ENCODE results near the gene ATF7IP2. TPM values are rescaled to one million over a fixed set of nuclear protein-coding genes. Genes with fewer than 3 reads are reported as not detected.

Gene ATF7IP2
- total RNA-seq, 1 experiment from 2014 or later = 22.8 TPM

DNA sequence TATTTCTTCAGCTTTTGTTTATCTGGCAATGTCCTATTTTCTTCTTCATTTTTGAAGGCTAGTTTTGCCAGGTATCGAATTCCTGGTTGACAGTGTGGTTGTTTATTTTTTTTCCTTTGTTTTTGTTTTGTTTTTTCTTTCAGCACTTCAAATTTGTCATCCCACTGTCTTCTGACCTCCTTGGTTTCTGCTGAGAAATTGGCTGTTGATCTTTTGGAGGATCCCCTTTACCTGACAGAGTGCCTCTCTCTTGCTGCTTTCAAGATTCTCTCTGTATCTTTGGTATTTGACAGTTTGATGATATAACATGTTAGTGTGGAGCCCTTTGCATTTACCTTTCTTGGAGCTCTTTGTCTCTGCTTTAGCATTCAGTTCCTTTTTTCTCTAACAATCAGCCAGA lies 9.6 kb upstream of the ATF7IP2 start:
- TF ChIP-seq ZNF317 (CRISPR knock-in tag; IDR thresholded peaks at IDR 0.05; ENCODE audit: borderline replicate concordance, low read depth) (0 out of 2 replicates have a peak, but pooled peaks have one; percentile 42), JUN (CRISPR knock-in tag; IDR thresholded peaks at IDR 0.05) (no peak)
- POLR2A ChIA-PET = no interaction called here
- Mint-ChIP-seq H3K27me3 (ENCODE audit: low read depth) (no peaks in the 10 kb centered on the region), H3K9me3 (peaks cover 10% of the 10 kb centered on the region), H3K4me1 (no peaks in the 10 kb centered on the region), H3K4me3 (no peak overlapping the region), H3K36me3 (no peaks in the 10 kb centered on the region), H3K27ac (0 out of 2 replicates have a peak overlapping the region, but pooled peaks have one; percentile 1)
- CTCF ChIA-PET = no interaction called here
- no peak for DNase-seq (ENCODE audit: low spot score)
- no peak for ATAC-seq

DNA sequence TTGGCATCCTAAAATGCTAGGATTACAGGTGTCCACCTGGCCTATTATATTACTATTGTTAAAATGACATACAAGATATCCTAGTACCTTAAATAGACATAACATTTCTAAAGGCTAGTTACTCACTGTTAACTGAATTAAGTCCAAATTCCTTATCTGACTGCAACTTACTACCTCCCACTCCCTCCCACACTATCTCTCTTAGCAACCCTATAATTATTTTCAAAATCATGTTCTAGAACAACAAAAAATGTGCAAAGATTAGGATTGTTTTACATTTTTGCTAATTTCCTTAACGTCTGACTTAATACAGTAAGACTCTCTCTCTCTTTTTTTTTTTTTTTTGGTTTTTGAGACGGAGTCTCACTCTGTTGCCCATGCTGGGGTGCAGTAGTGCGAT lies 2.2 kb upstream of the ATF7IP2 start:
- DNase-seq (ENCODE audit: low spot score) (no peak), ATAC-seq (no peak)
- Mint-ChIP-seq H3K4me1 (peaks cover 22% of the 10 kb centered on the region), H3K27me3 (ENCODE audit: low read depth) (no peaks in the 10 kb centered on the region), H3K4me3 (no peak overlapping the region), H3K27ac (no peak overlapping the region), H3K36me3 (peaks cover 10% of the 10 kb centered on the region), H3K9me3 (no peaks in the 10 kb centered on the region)
- CTCF ChIA-PET = interaction anchor here (0.6 kb wide), 1 partner anchor 127 kb away, joined by 3 read pairs; no protein-coding TSS in a partner anchor
- TF ChIP-seq NR2C2 (CRISPR knock-in tag; IDR thresholded peaks at IDR 0.05) (no peak), SOX15 (CRISPR knock-in tag; IDR thresholded peaks at IDR 0.05) (no peak), NR1H2 (CRISPR knock-in tag; IDR thresholded peaks at IDR 0.05) (no peak), MYBL2 (CRISPR knock-in tag; IDR thresholded peaks at IDR 0.05) (no peak), FOXK1 (CRISPR knock-in tag; IDR thresholded peaks at IDR 0.05) (no peak), GABPB1 (CRISPR knock-in tag; IDR thresholded peaks at IDR 0.05) (no peak), ZNF317 (CRISPR knock-in tag; IDR thresholded peaks at IDR 0.05; ENCODE audit: borderline replicate concordance, low read depth) (no peak), KAT7 (CRISPR knock-in tag; IDR thresholded peaks at IDR 0.05; ENCODE audit: borderline replicate concordance) (no peak), JAZF1 (CRISPR knock-in tag; IDR thresholded peaks at IDR 0.05) (no peak)
- TF ChIP-seq, protein P1, sequence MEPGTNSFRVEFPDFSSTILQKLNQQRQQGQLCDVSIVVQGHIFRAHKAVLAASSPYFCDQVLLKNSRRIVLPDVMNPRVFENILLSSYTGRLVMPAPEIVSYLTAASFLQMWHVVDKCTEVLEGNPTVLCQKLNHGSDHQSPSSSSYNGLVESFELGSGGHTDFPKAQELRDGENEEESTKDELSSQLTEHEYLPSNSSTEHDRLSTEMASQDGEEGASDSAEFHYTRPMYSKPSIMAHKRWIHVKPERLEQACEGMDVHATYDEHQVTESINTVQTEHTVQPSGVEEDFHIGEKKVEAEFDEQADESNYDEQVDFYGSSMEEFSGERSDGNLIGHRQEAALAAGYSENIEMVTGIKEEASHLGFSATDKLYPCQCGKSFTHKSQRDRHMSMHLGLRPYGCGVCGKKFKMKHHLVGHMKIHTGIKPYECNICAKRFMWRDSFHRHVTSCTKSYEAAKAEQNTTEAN (CRISPR knock-in tag; IDR thresholded peaks at IDR 0.05) = no peak
- TF ChIP-seq, protein P2, sequence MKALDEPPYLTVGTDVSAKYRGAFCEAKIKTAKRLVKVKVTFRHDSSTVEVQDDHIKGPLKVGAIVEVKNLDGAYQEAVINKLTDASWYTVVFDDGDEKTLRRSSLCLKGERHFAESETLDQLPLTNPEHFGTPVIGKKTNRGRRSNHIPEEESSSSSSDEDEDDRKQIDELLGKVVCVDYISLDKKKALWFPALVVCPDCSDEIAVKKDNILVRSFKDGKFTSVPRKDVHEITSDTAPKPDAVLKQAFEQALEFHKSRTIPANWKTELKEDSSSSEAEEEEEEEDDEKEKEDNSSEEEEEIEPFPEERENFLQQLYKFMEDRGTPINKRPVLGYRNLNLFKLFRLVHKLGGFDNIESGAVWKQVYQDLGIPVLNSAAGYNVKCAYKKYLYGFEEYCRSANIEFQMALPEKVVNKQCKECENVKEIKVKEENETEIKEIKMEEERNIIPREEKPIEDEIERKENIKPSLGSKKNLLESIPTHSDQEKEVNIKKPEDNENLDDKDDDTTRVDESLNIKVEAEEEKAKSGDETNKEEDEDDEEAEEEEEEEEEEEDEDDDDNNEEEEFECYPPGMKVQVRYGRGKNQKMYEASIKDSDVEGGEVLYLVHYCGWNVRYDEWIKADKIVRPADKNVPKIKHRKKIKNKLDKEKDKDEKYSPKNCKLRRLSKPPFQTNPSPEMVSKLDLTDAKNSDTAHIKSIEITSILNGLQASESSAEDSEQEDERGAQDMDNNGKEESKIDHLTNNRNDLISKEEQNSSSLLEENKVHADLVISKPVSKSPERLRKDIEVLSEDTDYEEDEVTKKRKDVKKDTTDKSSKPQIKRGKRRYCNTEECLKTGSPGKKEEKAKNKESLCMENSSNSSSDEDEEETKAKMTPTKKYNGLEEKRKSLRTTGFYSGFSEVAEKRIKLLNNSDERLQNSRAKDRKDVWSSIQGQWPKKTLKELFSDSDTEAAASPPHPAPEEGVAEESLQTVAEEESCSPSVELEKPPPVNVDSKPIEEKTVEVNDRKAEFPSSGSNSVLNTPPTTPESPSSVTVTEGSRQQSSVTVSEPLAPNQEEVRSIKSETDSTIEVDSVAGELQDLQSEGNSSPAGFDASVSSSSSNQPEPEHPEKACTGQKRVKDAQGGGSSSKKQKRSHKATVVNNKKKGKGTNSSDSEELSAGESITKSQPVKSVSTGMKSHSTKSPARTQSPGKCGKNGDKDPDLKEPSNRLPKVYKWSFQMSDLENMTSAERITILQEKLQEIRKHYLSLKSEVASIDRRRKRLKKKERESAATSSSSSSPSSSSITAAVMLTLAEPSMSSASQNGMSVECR (CRISPR knock-in tag; IDR thresholded peaks at IDR 0.05; ENCODE audit: borderline replicate concordance) = no peak
- TF ChIP-seq, protein P3, sequence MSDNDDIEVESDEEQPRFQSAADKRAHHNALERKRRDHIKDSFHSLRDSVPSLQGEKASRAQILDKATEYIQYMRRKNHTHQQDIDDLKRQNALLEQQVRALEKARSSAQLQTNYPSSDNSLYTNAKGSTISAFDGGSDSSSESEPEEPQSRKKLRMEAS (CRISPR knock-in tag; IDR thresholded peaks at IDR 0.05) = no peak
- TF ChIP-seq, protein P4, sequence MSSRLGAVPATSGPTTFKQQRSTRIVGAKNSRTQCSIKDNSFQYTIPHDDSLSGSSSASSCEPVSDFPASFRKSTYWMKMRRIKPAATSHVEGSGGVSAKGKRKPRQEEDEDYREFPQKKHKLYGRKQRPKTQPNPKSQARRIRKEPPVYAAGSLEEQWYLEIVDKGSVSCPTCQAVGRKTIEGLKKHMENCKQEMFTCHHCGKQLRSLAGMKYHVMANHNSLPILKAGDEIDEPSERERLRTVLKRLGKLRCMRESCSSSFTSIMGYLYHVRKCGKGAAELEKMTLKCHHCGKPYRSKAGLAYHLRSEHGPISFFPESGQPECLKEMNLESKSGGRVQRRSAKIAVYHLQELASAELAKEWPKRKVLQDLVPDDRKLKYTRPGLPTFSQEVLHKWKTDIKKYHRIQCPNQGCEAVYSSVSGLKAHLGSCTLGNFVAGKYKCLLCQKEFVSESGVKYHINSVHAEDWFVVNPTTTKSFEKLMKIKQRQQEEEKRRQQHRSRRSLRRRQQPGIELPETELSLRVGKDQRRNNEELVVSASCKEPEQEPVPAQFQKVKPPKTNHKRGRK (CRISPR knock-in tag; IDR thresholded peaks at IDR 0.05; ENCODE audit: borderline replicate concordance) = no peak
- POLR2A ChIA-PET = no interaction called here

DNA sequence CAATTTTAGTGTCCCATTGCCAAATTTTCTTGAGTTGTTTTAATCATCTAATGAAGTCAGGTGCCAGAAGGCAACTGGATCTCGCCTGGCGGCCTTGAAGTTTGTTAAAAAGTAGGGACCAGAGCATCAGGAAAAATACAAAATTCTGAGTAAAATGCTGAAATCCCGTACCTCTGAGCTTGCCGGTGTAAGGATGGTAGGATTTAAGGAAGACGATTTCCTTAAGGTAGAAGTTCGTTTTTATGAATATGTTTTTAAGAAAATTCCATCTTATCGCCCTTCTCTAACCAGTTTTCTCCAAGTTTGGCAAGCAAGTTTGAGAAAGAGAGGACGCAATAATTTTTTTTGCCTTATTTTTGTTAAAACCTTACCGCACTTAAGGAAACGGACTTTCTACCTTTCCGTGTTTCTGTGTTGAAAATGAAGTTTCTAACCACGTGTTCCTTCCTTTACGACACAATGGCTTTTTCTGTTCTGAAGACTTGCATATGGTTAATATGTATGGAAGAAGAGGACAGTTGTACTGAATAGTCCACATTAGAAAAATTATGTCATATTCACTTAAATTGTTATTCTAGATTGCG lies 748 bp downstream of the ATF7IP2 start:
- ATAC-seq (no peak), DNase-seq (ENCODE audit: low spot score) (no peak)
- CTCF ChIA-PET = interaction anchor here (0.6 kb wide), 1 partner anchor 473 kb away, joined by 3 read pairs; no protein-coding TSS in a partner anchor
- H3K4me1 Mint-ChIP-seq = peaks cover 24% of the 10 kb centered on the region
- H3K9me3 Mint-ChIP-seq = no peaks in the 10 kb centered on the region
- H3K4me3 Mint-ChIP-seq = peak overlapping the region; percentile 94
- no peak for TF ChIP-seq TEAD4 (CRISPR knock-in tag; IDR thresholded peaks at IDR 0.05)
- TF ChIP-seq GTF2I (CRISPR knock-in tag; conservative IDR thresholded peaks at IDR 0.05) = no peak
- TF ChIP-seq ZNF138 (CRISPR knock-in tag; conservative IDR thresholded peaks at IDR 0.05) = no peak
- TF ChIP-seq ZNF232 (CRISPR knock-in tag; IDR thresholded peaks at IDR 0.05) = no peak
- TF ChIP-seq, protein P5, sequence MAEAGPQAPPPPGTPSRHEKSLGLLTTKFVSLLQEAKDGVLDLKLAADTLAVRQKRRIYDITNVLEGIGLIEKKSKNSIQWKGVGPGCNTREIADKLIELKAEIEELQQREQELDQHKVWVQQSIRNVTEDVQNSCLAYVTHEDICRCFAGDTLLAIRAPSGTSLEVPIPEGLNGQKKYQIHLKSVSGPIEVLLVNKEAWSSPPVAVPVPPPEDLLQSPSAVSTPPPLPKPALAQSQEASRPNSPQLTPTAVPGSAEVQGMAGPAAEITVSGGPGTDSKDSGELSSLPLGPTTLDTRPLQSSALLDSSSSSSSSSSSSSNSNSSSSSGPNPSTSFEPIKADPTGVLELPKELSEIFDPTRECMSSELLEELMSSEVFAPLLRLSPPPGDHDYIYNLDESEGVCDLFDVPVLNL (CRISPR knock-in tag; IDR thresholded peaks at IDR 0.05; ENCODE audit: borderline replicate concordance, low read depth) = no peak
- POLR2A ChIA-PET = no interaction called here
- peaks cover 20% of the 10 kb centered on the region for H3K36me3 Mint-ChIP-seq
- H3K27me3 Mint-ChIP-seq (ENCODE audit: low read depth) = no peaks in the 10 kb centered on the region
- peak overlapping the region; percentile 9 for H3K27ac Mint-ChIP-seq
